GM19324 (cell line): Measurements from ENCODE around the gene SPDYE11.
A peak's percentile ranks its signal among the peaks of the same experiment; 100 is the strongest.
"Not testable (repeated sequence)": the region's sequence is repeated elsewhere in the genome, so short reads cannot be mapped to it uniquely, and the experiment has no call there.

Experiments used
- ATAC-seq: cut with Tn5 transposase; IDR thresholded peaks from one replicate; pipeline ENCODE4 v1.9.1; 2021; ENCODE audit warnings: mild to moderate bottlenecking, moderate library complexity; ENCODE audit not compliant: unreplicated experiment, low FRiP score

Gene SPDYE11, protein sequence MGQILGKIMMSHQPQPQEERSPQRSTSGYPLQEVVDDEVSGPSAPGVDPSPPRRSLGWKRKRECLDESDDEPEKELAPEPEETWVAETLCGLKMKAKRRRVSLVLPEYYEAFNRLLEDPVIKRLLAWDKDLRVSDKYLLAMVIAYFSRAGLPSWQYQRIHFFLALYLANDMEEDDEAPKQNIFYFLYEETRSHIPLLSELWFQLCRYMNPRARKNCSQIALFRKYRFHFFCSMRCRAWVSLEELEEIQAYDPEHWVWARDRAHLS

DNA sequence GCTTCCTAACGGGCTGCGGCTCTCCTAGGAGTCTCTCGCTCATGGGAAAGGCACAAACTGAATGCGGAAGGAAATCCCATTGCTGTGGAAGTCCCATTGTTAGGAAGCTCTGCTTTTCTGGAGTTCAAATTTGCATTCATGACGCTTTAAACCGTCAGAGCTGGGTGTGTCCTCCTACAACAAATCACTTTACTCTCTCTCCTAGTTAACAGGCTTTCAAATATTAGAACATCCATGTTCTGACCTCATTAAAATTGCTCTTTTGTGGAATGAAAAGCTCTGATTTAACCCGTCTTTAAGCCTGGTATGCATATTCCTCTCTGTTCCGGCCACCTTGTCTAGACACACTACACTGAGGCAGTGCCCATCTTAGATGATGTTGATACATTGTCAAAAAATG lies at the start of gene SPDYE11:
Gene SPDYE11 (minus strand): TSS at position 101 of the 400 bp plus-strand sequence. CDS start 1,800 bp downstream, outside the sequence.
- ATAC-seq = not testable (repeated sequence)

DNA sequence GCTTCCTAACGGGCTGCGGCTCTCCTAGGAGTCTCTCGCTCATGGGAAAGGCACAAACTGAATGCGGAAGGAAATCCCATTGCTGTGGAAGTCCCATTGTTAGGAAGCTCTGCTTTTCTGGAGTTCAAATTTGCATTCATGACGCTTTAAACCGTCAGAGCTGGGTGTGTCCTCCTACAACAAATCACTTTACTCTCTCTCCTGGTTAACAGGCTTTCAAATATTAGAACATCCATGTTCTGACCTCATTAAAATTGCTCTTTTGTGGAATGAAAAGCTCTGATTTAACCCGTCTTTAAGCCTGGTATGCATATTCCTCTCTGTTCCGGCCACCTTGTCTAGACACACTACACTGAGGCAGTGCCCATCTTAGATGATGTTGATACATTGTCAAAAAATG lies 28.2 kb upstream of the SPDYE11 start, which contains the start of gene SPDYE9:
Gene SPDYE9 (minus strand): TSS at position 101 of the 400 bp plus-strand sequence. CDS start 1,800 bp downstream, outside the sequence.
- not testable (repeated sequence) for ATAC-seq

DNA sequence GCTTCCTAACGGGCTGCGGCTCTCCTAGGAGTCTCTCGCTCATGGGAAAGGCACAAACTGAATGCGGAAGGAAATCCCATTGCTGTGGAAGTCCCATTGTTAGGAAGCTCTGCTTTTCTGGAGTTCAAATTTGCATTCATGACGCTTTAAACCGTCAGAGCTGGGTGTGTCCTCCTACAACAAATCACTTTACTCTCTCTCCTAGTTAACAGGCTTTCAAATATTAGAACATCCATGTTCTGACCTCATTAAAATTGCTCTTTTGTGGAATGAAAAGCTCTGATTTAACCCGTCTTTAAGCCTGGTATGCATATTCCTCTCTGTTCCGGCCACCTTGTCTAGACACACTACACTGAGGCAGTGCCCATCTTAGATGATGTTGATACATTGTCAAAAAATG lies 28.0 kb downstream of the SPDYE11 start, which contains the start of gene SPDYE8:
Gene SPDYE8 (minus strand): TSS at position 101 of the 400 bp plus-strand sequence. CDS start 1,800 bp downstream, outside the sequence.
- ATAC-seq = not testable (repeated sequence)

DNA sequence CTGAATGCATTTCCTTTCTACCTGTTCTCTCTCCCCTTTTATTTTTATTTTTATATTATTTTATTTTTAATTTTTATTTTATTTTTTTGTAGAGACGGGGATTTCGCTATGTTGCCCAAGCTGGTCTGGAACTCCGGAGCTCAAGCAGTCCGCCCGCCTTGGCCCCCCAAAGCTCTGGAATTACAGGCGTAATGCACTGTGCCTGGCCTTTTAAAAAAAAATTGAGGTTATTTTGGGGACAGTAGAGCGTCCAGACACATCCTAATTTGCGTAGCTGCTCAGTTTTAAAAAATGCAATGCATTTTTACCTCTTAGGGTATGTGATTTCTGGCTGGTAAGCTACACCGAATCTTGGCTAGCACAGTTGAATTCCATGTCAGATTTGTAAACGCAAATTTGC lies 51.2 kb downstream of the SPDYE11 start:
- ATAC-seq = not testable (repeated sequence)

DNA sequence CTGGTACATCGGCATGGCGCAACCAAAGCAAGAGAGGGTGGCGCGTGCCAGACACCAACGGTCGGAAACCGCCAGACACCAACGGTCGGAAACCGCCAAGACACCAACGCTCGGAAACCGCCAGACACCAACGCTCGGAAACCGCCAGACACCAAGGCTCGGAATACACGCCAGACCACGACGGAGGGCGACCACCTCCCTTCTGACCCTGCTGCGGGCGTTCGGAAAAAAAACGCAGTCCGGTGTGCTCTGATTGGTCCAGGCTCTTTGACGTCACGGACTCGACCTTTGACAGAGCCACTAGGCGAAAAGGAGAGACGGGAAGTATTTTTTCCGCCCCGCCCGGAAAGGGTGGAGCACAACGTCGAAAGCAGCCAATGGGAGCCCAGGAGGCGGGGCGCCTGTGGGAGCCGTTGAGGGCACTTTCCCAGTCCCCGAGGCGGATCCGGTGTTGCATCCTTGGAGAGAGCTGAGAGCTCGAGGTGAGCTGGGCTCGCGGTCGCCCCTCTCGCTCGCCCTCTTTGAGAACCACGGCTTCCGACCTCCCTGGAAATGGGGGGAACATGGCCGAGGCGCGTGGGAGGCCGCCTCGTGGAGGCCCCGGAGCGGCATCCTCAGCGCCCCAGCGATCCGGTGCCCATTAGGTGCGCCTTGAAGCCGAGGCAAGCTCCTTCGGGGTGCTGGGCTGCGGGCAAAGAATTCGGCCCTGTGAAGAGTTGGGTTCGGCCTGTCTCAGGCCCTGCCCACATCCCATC lies 51.8 kb downstream of the SPDYE11 start:
- peak; percentile 91 for ATAC-seq

DNA sequence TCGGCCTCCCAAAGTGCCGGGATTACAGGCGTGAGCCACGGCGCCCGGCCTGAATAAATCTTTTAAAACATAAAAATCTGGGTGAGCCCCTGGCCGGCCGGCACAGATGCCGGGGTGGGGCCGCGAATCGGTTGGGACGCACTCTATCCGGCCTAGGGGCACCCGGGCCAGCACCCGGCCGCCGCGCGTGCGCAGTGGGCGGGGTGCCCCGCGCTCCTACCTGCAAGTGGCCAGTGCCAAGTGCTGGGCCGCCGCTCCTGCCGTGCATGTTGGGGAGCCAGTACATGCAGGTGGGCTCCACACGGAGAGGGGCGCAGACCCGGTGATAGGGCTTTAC lies 52.4 kb downstream of the SPDYE11 start:
- peak; percentile 92 for ATAC-seq

DNA sequence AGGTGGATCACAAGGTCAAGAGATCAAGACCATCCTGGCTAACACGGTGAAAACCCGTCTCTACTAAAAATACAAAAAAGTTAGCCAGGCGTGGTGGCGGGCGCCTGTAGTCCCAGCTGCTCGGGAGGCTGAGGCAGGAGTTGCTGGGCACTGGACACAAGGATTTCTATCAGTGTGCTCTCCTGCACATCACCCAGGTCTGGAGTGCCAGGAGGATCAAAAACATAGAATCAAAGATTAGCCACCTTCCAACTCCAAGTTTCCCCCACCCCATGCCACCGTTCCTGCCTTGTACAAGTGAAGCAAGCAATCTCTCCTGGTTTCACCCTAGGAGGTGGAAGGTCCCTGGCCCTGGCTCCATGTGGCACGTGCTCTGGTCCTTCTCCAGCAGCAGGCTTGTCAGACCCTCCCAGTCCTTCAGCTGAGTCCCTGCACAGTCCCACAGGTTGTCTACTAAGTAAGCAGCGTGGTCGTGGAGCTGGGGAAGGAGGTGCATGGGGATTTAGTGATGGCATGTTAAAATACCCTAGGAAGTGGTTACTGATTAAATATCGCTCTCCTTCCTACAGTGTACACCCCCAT lies 59.7 kb downstream of the SPDYE11 start:
- not testable (repeated sequence) for ATAC-seq
